HCT116 (cell line): ENCODE data around the gene EXD3. TPM values are rescaled to one million over a fixed set of nuclear protein-coding genes. Genes with fewer than 3 reads are reported as not detected.

Experiments used
- ATAC-seq: fragments of 200-7000 bp; cut with Tn5 transposase; 2 replicates; pipeline ENCODE4 v1.9.1; 2020; ENCODE audit warnings: mild to moderate bottlenecking, moderate library complexity
- BruUV-seq: library from RNA; stranded (reverse); fragments of 400-500 nt; replicated peaks from 2 replicates; lab custom pipeline; 2021; lab: Mats Ljungman, UMichigan
- CTCF ChIA-PET: fragments of 300-600 bp; sonication (Branson Sonifier 250); formaldehyde crosslinking; loops from one replicate; lab custom pipeline; 2021; ENCODE audit warnings: antibody characterized with exemption; lab: Charles Lee
- POLR2A ChIA-PET: fragments of 300-600, 350-600 bp; sonication (Branson Sonifier 250); formaldehyde crosslinking; loops from one replicate; lab custom pipeline; 2021; ENCODE audit warnings: antibody characterized with exemption; lab: Charles Lee
- RAD21 ChIA-PET, 2 experiments: fragments of 300-600 bp; sonication (Branson Sonifier 250); formaldehyde crosslinking; loops; one replicate each; lab custom pipeline; 2023; ENCODE audit warnings: low total read pairs in 2 of 2; ENCODE audit not compliant: uncharacterized antibody in 2 of 2, unreplicated experiment in 2 of 2, low non-redundant PET in 1 of 2; lab: Charles Lee
- DNase-seq: peaks from one replicate; pipeline ENCODE4 v3.0.0-alpha.2; 2010; ENCODE audit warnings: low read depth, low spot score
- H2AFZ ChIP-seq: fragments of 200-600 bp; shearing (Covaris generic), sonication (generic); 2 replicates; pipeline ENCODE4 v1.6.1; 2017; ENCODE audit warnings: low read depth, mixed run types, mixed read lengths, antibody characterized with exemption, low read length; ENCODE audit not compliant: poor library complexity, severe bottlenecking
- H3K27ac ChIP-seq: 2 replicates; pipeline ENCODE4 v1.5.1; 2012; ENCODE audit warnings: low read depth, low read length
- H3K27me3 ChIP-seq: fragments of 200-600 bp; sonication (generic); 2 replicates; pipeline ENCODE4 v1.6.1; 2016; ENCODE audit warnings: mixed run types, low read length, mixed read lengths; ENCODE audit not compliant: insufficient read depth
- H3K36me3 ChIP-seq, 2 experiments: fragments of 200-500 bp in 1 of 2; fragments of 200-600 bp in 1 of 2; sonication (Bioruptor generic) in 1 of 2; sonication (generic) in 1 of 2; 2 replicates each; pipeline versions ENCODE4 v1.5.1 to v1.6.1; 2014 to 2016; ENCODE audit warnings: low read length in 2 of 2, inconsistent platforms in 1 of 2, mixed read lengths in 1 of 2, mixed run types in 1 of 2; ENCODE audit not compliant: insufficient read depth in 2 of 2, control insufficient read depth in 1 of 2
- H3K4me1 ChIP-seq, 2 experiments: fragments of 200-600 bp in 1 of 2; sonication (generic) in 1 of 2; 2 replicates each; pipeline versions ENCODE4 v1.5.1 to v1.6.1; 2012 to 2017; ENCODE audit warnings: low read length in 2 of 2, inconsistent platforms in 1 of 2, mild to moderate bottlenecking in 1 of 2, mixed read lengths in 1 of 2, mixed run types in 1 of 2, moderate library complexity in 1 of 2; ENCODE audit not compliant: insufficient read depth in 2 of 2, control insufficient read depth in 1 of 2
- H3K4me2 ChIP-seq: fragments of 200-600 bp; sonication (generic); 2 replicates; pipeline ENCODE4 v1.6.1; 2017; ENCODE audit warnings: mixed run types, low read length, mixed read lengths
- H3K4me3 ChIP-seq, 2 experiments: fragments of 200-600 bp in 1 of 2; sonication (generic) in 1 of 2; replicated peaks in 1 of 2; 2 replicates each; pipeline ENCODE4 v1.5.1; 2011 to 2016; ENCODE audit warnings: low read length in 2 of 2, control low read depth in 1 of 2, low read depth in 1 of 2, mild to moderate bottlenecking in 1 of 2, mixed read lengths in 1 of 2, mixed run types in 1 of 2
- H3K79me2 ChIP-seq: fragments of 200-600 bp; sonication (generic); 2 replicates; pipeline ENCODE4 v1.6.1; 2017; ENCODE audit warnings: mild to moderate bottlenecking, mixed run types, low read length, moderate library complexity, mixed read lengths; ENCODE audit not compliant: insufficient read depth
- H3K9ac ChIP-seq: fragments of 200-600 bp; sonication (generic); 2 replicates; pipeline ENCODE4 v1.6.1; 2016; ENCODE audit warnings: low read length, mixed read lengths
- H3K9me2 ChIP-seq: fragments of 200-600 bp; sonication (generic), shearing (Covaris generic); 2 replicates; pipeline ENCODE4 v1.6.1; 2017; ENCODE audit warnings: mixed run types, mild to moderate bottlenecking, moderate library complexity; ENCODE audit not compliant: insufficient read depth
- H3K9me3 ChIP-seq, 2 experiments: fragments of 200-500 bp in 1 of 2; fragments of 200-600 bp in 1 of 2; sonication (Bioruptor generic) in 1 of 2; sonication (generic) in 1 of 2; 2 replicates each; pipeline ENCODE4 v1.6.1; 2014 to 2017; ENCODE audit warnings: low read length in 2 of 2, mixed read lengths in 2 of 2, inconsistent platforms in 1 of 2, low read depth in 1 of 2, mild to moderate bottlenecking in 1 of 2, mixed run types in 1 of 2, moderate library complexity in 1 of 2; ENCODE audit not compliant: control insufficient read depth in 1 of 2, insufficient read depth in 1 of 2
- H4K20me1 ChIP-seq: fragments of 200-600 bp; sonication (generic), shearing (Covaris generic); 2 replicates; pipeline ENCODE4 v1.6.1; 2017; ENCODE audit warnings: mixed run types, mild to moderate bottlenecking, moderate library complexity; ENCODE audit not compliant: insufficient read depth
- CBX3 ChIP-seq: IDR thresholded peaks from 2 replicates; pipeline ENCODE4 v1.6.1; 2012; ENCODE audit warnings: low read depth
- CTCF ChIP-seq, 3 experiments: fragments of 200-600 bp in 1 of 3; sonication (generic) in 1 of 3; IDR thresholded peaks in 2 of 3; conservative IDR thresholded peaks in 1 of 3; 2 replicates each; pipeline ENCODE4 v1.5.1; 2012 to 2017; ENCODE audit warnings: low read depth in 2 of 3, low read length in 2 of 3, antibody characterized with exemption in 1 of 3, borderline replicate concordance in 1 of 3, control low read depth in 1 of 3, mild to moderate bottlenecking in 1 of 3, mixed read lengths in 1 of 3, mixed run types in 1 of 3, moderate library complexity in 1 of 3; ENCODE audit not compliant: insufficient read depth in 1 of 3
- EGR1 ChIP-seq: IDR thresholded peaks from 2 replicates; pipeline ENCODE4 v1.6.1; 2012; ENCODE audit warnings: low read depth
- EZH2 ChIP-seq: fragments of 200-600 bp; sonication (generic); IDR thresholded peaks from 2 replicates; pipeline ENCODE4 v1.6.1; 2017; ENCODE audit warnings: antibody characterized with exemption, mixed run types
- EZH2phosphoT487 ChIP-seq: fragments of 200-600 bp; IDR thresholded peaks from 2 replicates; pipeline ENCODE4 v1.6.1; 2018; ENCODE audit warnings: antibody characterized with exemption, borderline replicate concordance
- FOSL1 ChIP-seq: IDR thresholded peaks from 2 replicates; pipeline ENCODE4 v1.6.1; 2012; ENCODE audit warnings: low read depth
- JUND ChIP-seq: IDR thresholded peaks from 2 replicates; pipeline ENCODE4 v1.6.1; 2012
- POLR2A ChIP-seq: IDR thresholded peaks from 2 replicates; pipeline ENCODE4 v1.7.0; 2011; ENCODE audit warnings: borderline replicate concordance; ENCODE audit not compliant: insufficient read depth, insufficient read length; ENCODE audit errors: extremely low read depth
- RAD21 ChIP-seq: IDR thresholded peaks from 2 replicates; pipeline ENCODE4 v1.6.1; 2012; ENCODE audit warnings: low read depth, mild to moderate bottlenecking
- SIN3A ChIP-seq: IDR thresholded peaks from 2 replicates; pipeline ENCODE4 v1.6.1; 2012; ENCODE audit warnings: low read depth
- SRF ChIP-seq: IDR thresholded peaks from 2 replicates; pipeline ENCODE4 v1.6.1; 2012; ENCODE audit warnings: low read depth
- TCF7L2 ChIP-seq: IDR thresholded peaks from 2 replicates; pipeline ENCODE4 v1.7.0; 2011; ENCODE audit warnings: borderline replicate concordance, inconsistent platforms; ENCODE audit not compliant: insufficient read depth, insufficient read length; ENCODE audit errors: extremely low read depth
- YY1 ChIP-seq: IDR thresholded peaks from 2 replicates; pipeline ENCODE4 v1.6.1; 2011; ENCODE audit warnings: low read length, low read depth, moderate library complexity, mild to moderate bottlenecking; ENCODE audit not compliant: insufficient replicate concordance; ENCODE audit errors: extremely low read depth
- ZBTB33 ChIP-seq: IDR thresholded peaks from 2 replicates; pipeline ENCODE4 v1.6.1; 2011; ENCODE audit warnings: mild to moderate bottlenecking, low read length, moderate library complexity; ENCODE audit not compliant: insufficient replicate concordance; ENCODE audit errors: extremely low read depth
- ZFX ChIP-seq: fragments of 450-650 bp; IDR thresholded peaks from 2 replicates; pipeline ENCODE4 v1.6.1; 2017
- ZNF274 ChIP-seq: fragments of 200-500 bp; sonication (Bioruptor generic); IDR thresholded peaks from 2 replicates; pipeline ENCODE4 v1.6.1; 2014; ENCODE audit warnings: mild to moderate bottlenecking, low read depth, low read length, inconsistent platforms
- intact Hi-C: fragments of 100-400 bp; cut with micrococcal nuclease; formaldehyde crosslinking; loops from 2 replicates; pipeline ENCODE4 v1.10.0; 2022
- total RNA-seq: library from RNA; stranded (reverse); gene quantifications from one replicate; pipeline ENCODE4 v1.2.1, GENCODE V29; 2021; ENCODE audit not compliant: unreplicated experiment
- TF ChIP-seq, protein P1 (sequence below): IDR thresholded peaks from 2 replicates; pipeline ENCODE4 v1.6.1; 2012
- TF ChIP-seq, protein P2 (sequence below): IDR thresholded peaks from 2 replicates; pipeline ENCODE4 v1.6.1; 2012; ENCODE audit warnings: low read depth
- TF ChIP-seq, protein P3 (sequence below): IDR thresholded peaks from 2 replicates; pipeline ENCODE4 v1.6.1; 2012

The EXD3 gene
- total RNA-seq, 1 experiment from 2014 or later = 25.4 TPM

DNA sequence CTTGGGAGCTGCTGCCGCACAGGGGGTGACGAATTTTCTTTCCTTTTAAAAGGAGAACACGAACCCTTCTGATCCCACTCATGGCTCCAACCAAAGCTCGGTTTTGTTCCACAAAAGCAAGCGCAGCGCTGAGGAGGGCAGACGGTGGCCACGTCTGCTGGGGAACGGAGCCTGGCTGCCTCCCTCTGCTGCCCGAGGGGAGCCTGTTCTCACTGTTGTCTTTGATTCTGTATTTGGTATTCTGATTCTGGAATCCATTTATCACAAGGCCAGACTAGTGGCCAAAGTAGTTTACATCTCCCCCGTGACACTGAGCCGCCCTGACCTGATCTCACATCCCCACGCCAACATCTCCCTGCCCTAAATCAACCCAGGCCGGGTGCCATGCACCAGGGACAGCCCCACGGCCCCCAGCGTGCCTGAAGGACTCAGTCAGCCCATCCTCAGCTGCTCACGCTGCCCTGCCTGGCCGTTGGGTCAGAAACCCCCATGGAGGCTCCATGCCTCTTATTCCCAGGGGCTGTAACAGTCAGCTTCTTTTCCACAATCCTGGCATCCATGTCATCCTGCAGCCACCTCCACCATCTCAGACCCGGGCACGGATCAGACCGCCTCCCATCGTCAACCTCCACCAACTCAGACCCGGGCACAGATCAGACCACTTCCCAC lies 42.9 kb upstream of the EXD3 start:
- no peaks in the 10 kb centered on the region for H4K20me1 ChIP-seq
- H3K4me1 ChIP-seq = peaks cover 8 to 16% of the 10 kb centered on the region in 2 experiments; a peak in 3 of 4 replicates
- no TSS peak for BruUV-seq
- no peaks in the 10 kb centered on the region for H3K36me3 ChIP-seq
- no peak overlapping the region for H3K4me3 ChIP-seq
- no peak overlapping the region for H3K9ac ChIP-seq
- CTCF ChIA-PET = no interaction called here
- POLR2A ChIA-PET = no interaction called here
- TF ChIP-seq ZBTB33 = no peak
- TF ChIP-seq POLR2A = no peak
- TF ChIP-seq EZH2 = no peak
- TF ChIP-seq YY1 = no peak
- TF ChIP-seq EZH2phosphoT487 = no peak
- TF ChIP-seq RAD21 = no peak
- no peak for TF ChIP-seq ZFX
- TF ChIP-seq FOSL1 = no peak
- TF ChIP-seq, protein P1, sequence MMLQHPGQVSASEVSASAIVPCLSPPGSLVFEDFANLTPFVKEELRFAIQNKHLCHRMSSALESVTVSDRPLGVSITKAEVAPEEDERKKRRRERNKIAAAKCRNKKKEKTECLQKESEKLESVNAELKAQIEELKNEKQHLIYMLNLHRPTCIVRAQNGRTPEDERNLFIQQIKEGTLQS = no peak
- TF ChIP-seq CTCF (IDR thresholded peaks at IDR 0.05 in 2 of 3, conservative IDR thresholded peaks at IDR 0.05 in 1 of 3; ENCODE audit: borderline replicate concordance in 1 of 3, insufficient read depth in 1 of 3, low read depth in 2 of 3, low read length in 2 of 3) = no peak
- TF ChIP-seq CBX3 = no peak
- TF ChIP-seq SIN3A = no peak
- TF ChIP-seq, protein P2, sequence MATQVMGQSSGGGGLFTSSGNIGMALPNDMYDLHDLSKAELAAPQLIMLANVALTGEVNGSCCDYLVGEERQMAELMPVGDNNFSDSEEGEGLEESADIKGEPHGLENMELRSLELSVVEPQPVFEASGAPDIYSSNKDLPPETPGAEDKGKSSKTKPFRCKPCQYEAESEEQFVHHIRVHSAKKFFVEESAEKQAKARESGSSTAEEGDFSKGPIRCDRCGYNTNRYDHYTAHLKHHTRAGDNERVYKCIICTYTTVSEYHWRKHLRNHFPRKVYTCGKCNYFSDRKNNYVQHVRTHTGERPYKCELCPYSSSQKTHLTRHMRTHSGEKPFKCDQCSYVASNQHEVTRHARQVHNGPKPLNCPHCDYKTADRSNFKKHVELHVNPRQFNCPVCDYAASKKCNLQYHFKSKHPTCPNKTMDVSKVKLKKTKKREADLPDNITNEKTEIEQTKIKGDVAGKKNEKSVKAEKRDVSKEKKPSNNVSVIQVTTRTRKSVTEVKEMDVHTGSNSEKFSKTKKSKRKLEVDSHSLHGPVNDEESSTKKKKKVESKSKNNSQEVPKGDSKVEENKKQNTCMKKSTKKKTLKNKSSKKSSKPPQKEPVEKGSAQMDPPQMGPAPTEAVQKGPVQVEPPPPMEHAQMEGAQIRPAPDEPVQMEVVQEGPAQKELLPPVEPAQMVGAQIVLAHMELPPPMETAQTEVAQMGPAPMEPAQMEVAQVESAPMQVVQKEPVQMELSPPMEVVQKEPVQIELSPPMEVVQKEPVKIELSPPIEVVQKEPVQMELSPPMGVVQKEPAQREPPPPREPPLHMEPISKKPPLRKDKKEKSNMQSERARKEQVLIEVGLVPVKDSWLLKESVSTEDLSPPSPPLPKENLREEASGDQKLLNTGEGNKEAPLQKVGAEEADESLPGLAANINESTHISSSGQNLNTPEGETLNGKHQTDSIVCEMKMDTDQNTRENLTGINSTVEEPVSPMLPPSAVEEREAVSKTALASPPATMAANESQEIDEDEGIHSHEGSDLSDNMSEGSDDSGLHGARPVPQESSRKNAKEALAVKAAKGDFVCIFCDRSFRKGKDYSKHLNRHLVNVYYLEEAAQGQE = no peak
- TF ChIP-seq JUND = no peak
- TF ChIP-seq SRF = no peak
- no peak for TF ChIP-seq ZNF274
- TF ChIP-seq, protein P3, sequence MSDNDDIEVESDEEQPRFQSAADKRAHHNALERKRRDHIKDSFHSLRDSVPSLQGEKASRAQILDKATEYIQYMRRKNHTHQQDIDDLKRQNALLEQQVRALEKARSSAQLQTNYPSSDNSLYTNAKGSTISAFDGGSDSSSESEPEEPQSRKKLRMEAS = no peak
- TF ChIP-seq TCF7L2 = no peak
- TF ChIP-seq EGR1 = no peak
- no peaks in the 10 kb centered on the region for H3K9me2 ChIP-seq
- H2AFZ ChIP-seq = no peak overlapping the region
- intact Hi-C loops = no loop called here
- no peaks in the 10 kb centered on the region for H3K79me2 ChIP-seq
- RAD21 ChIA-PET = no interaction called here
- no peak overlapping the region for H3K27ac ChIP-seq
- no peak for ATAC-seq
- no peak for DNase-seq
- no peaks in the 10 kb centered on the region for H3K9me3 ChIP-seq
- H3K27me3 ChIP-seq = no peaks in the 10 kb centered on the region
- no peak overlapping the region for H3K4me2 ChIP-seq
